GM10847 (cell line): ENCODE measurements around the gene PPL.

ENCODE experiments used
- POLR2A ChIP-seq: IDR thresholded peaks from 2 replicates; pipeline ENCODE4 v1.6.1; 2011; ENCODE audit not compliant: insufficient read length; ENCODE audit errors: extremely low read depth

The PPL gene

DNA sequence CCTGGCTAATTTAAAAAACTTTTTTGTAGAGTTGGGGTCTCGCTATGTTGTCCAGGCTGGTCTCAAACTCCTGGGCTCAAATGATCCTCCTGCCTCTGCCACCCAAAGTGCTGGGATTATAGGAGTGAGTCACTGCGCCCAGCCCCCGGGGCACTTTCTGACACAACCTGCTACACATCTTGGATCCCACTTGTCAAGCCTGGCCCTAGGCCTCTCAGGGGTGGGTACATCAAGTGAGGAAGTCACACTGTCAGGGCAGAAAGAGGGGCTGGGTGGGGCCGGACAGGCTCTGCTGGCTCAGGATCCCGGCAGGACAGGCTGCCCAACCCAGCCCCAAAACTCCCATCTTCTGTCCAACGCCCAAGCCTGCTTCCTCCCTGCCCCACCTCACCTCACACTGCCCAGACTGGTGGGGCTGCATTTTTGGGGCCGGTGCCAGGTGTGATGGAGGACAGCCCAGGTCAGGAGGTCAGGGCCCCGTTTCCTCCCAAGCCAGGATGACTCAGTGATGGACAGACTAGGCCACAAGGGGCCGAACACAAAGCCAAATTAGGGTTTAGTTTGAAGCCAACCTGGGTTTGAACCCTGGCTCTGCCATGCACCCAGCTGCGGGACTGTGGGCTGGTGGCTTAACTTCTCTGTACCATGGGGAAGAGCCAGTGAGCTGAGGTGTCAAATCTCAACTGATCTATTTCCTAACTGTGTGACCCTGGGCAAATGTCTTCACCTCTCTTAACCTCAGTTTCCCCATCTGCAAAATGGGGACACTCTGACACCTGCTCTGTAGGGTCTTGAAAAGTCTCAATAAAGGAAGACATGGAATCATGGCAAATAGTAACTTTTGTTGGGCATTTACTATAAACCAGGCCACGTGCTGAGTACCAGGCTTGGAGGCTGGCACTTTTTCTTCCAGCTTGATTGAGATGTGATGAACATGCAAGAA is 8.9 kb upstream of the PPL start:
- TF ChIP-seq POLR2A = no peak

GRCh38 chr16:4944333-4945281 is 7.7 kb upstream of the PPL start:
- no peak for TF ChIP-seq POLR2A

GRCh38 chr16:4942481-4942880 is 5.5 kb upstream of the PPL start:
- TF ChIP-seq POLR2A = no peak

DNA sequence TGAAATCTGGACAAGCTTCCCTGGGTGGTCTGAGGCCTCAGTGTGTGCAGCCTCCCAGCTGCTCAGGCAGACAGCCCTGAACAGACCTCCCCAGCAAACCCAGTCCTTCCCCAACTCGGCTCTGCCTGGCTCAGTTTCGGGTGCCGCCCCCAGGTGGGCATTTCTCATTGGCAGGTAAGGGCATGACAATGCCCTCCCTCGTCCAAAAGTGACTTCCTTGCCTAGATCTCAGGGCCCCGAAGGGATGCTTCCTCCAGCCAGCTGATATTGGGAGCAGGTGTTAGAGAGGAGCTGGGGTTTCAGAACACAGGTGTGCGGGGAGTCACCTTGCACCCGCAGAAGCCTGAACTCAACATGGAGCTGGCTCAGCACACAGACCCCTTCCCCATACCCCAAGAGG is 3.8 kb upstream of the PPL start:
- TF ChIP-seq POLR2A = no peak

DNA sequence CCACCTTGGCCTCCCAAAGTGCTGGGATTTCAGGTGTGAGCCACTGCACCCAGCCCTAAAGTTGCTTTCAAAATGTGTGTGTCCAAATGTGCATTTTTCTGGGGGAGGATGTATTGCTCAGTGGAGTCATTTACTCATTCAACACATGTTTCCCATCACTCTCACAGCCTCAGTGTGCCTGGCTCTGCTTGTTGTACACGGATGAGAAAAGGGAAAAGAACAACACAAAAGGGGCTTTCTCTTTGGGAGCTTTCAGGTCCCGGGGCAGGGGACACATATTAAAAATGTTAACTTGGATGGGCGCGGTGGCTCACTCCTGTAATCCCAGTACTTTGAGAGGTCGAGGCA is 1.7 kb upstream of the PPL start:
- no peak for TF ChIP-seq POLR2A

GRCh38 chr16:4937782-4938682 is 1.1 kb upstream of the PPL start:
- TF ChIP-seq POLR2A = no peak

GRCh38 chr16:4936181-4936990 is 562 bp downstream of the PPL start:
- no peak for TF ChIP-seq POLR2A

DNA sequence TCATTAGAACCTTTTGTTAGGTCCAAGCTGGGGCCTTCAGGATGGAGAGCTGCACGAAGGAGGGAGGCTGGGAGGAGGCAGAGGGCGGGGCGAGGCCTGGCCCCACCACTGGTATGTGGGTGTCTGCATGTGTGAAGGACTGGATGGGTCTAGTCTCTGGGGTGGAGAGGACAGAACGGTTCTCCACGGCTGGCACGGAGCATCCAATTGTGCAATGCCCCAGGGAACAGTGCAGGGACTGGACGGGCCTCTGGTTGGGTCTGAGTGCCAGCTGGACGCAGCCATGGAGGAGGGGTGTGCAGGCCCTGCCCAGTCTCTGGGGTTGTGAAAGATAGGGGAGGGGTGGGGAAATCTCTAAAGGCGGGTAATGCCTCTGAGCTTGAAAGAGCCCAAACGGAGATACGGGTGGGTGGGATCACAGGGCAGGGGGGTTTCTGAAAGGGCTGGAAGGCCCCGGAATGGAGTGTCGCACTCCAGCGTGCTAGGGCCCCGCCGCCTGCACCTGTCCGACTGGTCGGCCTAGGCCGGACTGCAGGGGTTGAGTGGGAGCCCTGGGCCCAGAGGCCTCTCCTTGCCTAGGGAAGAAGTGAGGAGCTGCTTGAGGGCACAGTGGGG is 1.6 kb downstream of the PPL start:
- TF ChIP-seq POLR2A = no peak

DNA sequence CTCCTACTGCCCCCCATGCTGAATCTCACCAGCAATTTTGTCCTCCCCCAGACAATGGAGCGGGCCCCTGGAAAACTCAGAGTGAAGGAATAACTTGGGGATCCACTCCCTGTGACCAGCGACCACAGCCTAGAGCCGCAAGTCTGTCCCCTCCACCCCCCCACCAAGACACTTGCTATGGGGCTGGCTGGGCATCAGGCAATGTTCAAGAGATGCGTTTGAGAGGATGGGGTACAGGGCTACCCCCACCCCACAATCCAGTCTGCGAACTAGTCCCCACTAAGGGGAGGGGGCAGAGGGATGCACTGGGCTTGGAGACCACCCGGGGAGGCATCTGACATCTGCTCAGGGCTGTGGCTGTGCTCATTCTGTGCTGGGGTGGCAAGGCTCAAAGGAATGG is 2.4 kb downstream of the PPL start:
- TF ChIP-seq POLR2A = no peak

DNA sequence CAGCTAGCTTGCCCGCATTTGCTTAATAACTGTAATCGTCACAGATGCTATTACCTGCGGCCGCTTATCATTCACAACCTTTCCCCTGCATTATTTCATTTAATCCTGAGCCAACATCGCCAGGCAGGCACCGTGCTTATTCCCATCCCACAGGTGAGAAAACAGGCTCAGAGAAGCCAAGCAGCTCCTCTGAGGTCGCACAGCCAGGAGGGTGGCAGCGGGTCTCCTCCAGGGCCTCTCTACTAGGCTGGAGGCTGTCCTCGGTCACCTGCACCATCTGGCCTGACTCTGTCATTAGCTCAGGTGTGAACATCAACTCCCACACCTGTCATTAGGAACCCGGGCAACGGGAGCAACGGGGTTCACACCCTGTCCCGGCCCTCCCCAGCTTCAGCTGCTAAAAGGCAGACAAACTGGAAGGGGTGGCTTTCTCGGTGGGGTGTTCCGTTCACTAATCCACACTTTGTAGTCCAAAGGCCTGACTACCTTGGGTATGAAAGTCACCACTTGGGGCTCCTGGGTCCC is 3.0 kb downstream of the PPL start:
- no peak for TF ChIP-seq POLR2A

DNA sequence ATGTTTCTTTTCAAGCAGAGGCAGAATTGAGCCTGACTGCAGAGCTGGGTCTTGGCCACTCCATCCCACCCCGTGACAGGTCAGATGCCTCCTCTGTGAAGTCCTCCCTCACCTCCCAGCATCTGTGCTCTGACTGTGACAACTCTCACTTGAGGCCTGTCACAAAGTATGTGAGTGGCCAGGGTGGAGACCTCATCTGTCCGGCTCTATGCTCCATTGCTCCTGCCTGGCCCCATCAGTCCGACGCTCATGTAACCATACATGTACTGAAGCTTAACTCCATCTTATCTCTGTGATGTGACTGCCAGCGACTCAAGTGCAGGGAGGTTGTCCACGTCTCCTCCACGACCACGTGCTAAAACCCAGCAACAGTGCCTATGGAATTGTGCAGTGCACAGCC is 3.5 kb downstream of the PPL start:
- TF ChIP-seq POLR2A = no peak

DNA sequence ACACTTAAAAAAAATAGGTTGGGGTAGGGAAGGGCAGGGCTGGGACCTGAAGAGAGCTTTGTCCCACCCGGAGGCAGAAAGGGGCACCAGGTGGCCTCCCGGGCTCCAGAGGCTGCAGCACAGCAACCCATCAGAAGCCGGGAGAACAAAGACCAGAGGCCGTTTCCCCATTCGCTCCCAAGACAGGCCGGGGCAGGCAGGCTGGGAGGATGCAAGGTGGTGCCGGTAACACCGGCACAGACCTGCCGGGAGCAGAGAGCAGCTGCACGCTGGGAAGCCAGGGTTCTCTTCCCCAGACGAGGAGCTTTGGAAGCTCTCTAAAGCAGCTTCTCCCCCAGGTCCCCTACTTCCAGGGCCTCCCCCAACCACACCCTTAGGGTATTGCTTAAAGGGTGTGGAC is 5.6 kb downstream of the PPL start:
- no peak for TF ChIP-seq POLR2A

DNA sequence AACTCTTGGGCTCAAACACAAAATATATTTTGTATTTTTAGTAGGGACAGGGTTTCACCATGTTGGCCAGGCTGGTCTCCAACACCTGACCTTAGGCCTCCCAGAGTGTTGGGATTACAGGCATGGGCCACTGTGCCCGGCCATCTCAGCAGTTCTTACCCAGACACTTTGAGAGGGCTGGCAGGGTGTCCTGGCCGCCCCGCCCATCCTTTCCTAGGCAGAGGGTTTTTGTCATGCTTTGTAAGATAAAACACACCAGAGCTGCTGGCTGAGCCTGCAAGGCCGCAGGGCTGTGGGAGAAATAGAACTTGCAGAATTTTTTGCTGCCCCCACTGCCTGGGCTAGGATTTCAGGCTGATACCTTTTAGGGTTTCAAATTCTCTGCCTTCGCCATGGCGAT is 8.7 kb downstream of the PPL start:
- TF ChIP-seq POLR2A = no peak

DNA sequence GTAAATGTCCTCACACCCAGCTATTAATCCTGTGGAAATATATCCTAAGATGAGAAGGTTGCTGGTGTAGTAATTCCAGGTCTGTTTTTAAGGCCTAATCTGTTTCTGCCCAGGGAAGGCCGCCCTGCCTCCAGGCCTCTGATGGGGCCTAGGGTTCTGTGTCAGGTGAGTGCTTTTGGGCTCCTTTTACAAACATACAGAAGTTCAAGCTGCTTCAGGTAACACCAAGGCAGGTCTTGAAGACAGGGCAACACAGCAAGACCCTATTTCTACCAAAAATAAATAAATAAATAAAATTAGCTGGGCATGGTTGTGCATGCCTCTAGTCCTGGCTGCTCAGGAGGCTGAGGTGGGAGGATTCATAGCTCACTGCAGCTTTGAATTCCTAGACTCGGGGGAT is 9.3 kb downstream of the PPL start:
- TF ChIP-seq POLR2A = no peak
